Neural cell (in vitro differentiated cells): ENCODE data around the gene SKAP1. TPM values are rescaled to one million over a fixed set of nuclear protein-coding genes. Genes with fewer than 3 reads are reported as not detected.
"Not testable (repeated sequence)": the region's sequence is repeated elsewhere in the genome, so short reads cannot be mapped to it uniquely, and the experiment has no call there.

ENCODE experiments used
- H2AFZ ChIP-seq: fragments of 200-600, 300-800 bp; sonication (generic), shearing (Covaris generic); 2 replicates; pipeline ENCODE4 v1.6.0; 2014; ENCODE audit warnings: low read depth, mild to moderate bottlenecking, antibody characterized with exemption, low read length, moderate library complexity
- H3F3A ChIP-seq: fragments of 200-600 bp; shearing (Covaris generic); 2 replicates; pipeline ENCODE4 v1.6.1; 2016; ENCODE audit warnings: mild to moderate bottlenecking, moderate library complexity, mixed read lengths, antibody characterized with exemption, low read length; ENCODE audit not compliant: insufficient read depth, poor library complexity, severe bottlenecking
- H3K27ac ChIP-seq: fragments of 200-600, 300-800 bp; sonication (generic), shearing (Covaris generic); 2 replicates; pipeline ENCODE4 v1.5.1; 2014; ENCODE audit warnings: mild to moderate bottlenecking, low read length, moderate library complexity
- H3K27me3 ChIP-seq: fragments of 300-800, 200-600 bp; sonication (generic), shearing (Covaris generic); 2 replicates; pipeline ENCODE4 v1.6.0; 2014; ENCODE audit warnings: mild to moderate bottlenecking, low read depth, low read length, moderate library complexity; ENCODE audit not compliant: insufficient read depth
- H3K36me3 ChIP-seq: fragments of 300-800, 200-600 bp; sonication (generic), shearing (Covaris generic); 2 replicates; pipeline ENCODE4 v1.5.1; 2014; ENCODE audit warnings: mild to moderate bottlenecking, antibody characterized with exemption, low read length, moderate library complexity; ENCODE audit not compliant: insufficient read depth
- H3K4me2 ChIP-seq: fragments of 300-800, 200-600 bp; sonication (generic), shearing (Covaris generic); 2 replicates; pipeline ENCODE4 v1.6.0; 2014; ENCODE audit warnings: mild to moderate bottlenecking, low read length
- H3K4me3 ChIP-seq: fragments of 300-800, 200-600 bp; sonication (generic), shearing (Covaris generic); 2 replicates; pipeline ENCODE4 v1.5.1; 2014; ENCODE audit warnings: mild to moderate bottlenecking, low read length, moderate library complexity
- H3K79me2 ChIP-seq: fragments of 200-600 bp; shearing (Covaris generic); replicated peaks from 2 replicates; pipeline ENCODE4 v1.6.0; 2014; ENCODE audit warnings: mild to moderate bottlenecking, low read length, moderate library complexity; ENCODE audit not compliant: insufficient read depth
- H3K9ac ChIP-seq: fragments of 300-800, 200-600 bp; sonication (generic), shearing (Covaris generic); 2 replicates; pipeline ENCODE4 v1.6.1; 2016; ENCODE audit warnings: mild to moderate bottlenecking, low read length, mixed read lengths
- H3K9me2 ChIP-seq: fragments of 200-600 bp; shearing (Covaris generic); 2 replicates; pipeline ENCODE4 v1.6.1; 2016; ENCODE audit warnings: mild to moderate bottlenecking, low read length, mixed read lengths; ENCODE audit not compliant: insufficient read depth
- H3K9me3 ChIP-seq: fragments of 200-600, 300-800 bp; sonication (generic), shearing (Covaris generic); 2 replicates; pipeline ENCODE4 v1.6.1; 2016; ENCODE audit warnings: mild to moderate bottlenecking, mixed run types, low read length, moderate library complexity, mixed read lengths
- H4K20me1 ChIP-seq: fragments of 200-600 bp; shearing (Covaris generic); 2 replicates; pipeline ENCODE4 v1.6.1; 2016; ENCODE audit warnings: mild to moderate bottlenecking, mixed run types; ENCODE audit not compliant: insufficient read depth
- CTCF ChIP-seq: fragments of 450-650 bp; IDR thresholded peaks from 2 replicates; pipeline ENCODE4 v1.5.1; 2014; ENCODE audit warnings: antibody characterized with exemption, mild to moderate bottlenecking, moderate library complexity; ENCODE audit not compliant: poor library complexity, severe bottlenecking
- EP300 ChIP-seq: fragments of 450-650 bp; conservative IDR thresholded peaks from 2 replicates; pipeline ENCODE4 v1.6.1; 2014; ENCODE audit warnings: antibody characterized with exemption, mild to moderate bottlenecking, moderate library complexity; ENCODE audit not compliant: poor library complexity, severe bottlenecking
- EZH2 ChIP-seq: fragments of 200-600, 300-800 bp; shearing (Covaris generic), sonication (generic); IDR thresholded peaks from 2 replicates; pipeline ENCODE4 v1.6.1; 2014; ENCODE audit warnings: antibody characterized with exemption, low read length, borderline replicate concordance, mild to moderate bottlenecking; ENCODE audit not compliant: insufficient read depth, poor library complexity, severe bottlenecking
- MXI1 ChIP-seq: fragments of 450-650 bp; conservative IDR thresholded peaks from 2 replicates; pipeline ENCODE4 v1.6.1; 2014; ENCODE audit warnings: antibody characterized with exemption, mild to moderate bottlenecking; ENCODE audit not compliant: poor library complexity, severe bottlenecking
- POLR2AphosphoS5 ChIP-seq: IDR thresholded peaks from 2 replicates; pipeline ENCODE4 v1.6.1; 2012
- RAD21 ChIP-seq: fragments of 450-650 bp; conservative IDR thresholded peaks from 2 replicates; pipeline ENCODE4 v1.6.1; 2014; ENCODE audit warnings: antibody characterized with exemption, mild to moderate bottlenecking, moderate library complexity
- SMC3 ChIP-seq: fragments of 450-650 bp; conservative IDR thresholded peaks from 2 replicates; pipeline ENCODE4 v1.6.1; 2014; ENCODE audit warnings: antibody characterized with exemption, mild to moderate bottlenecking, moderate library complexity; ENCODE audit not compliant: poor library complexity
- TAF1 ChIP-seq: IDR thresholded peaks from 2 replicates; pipeline ENCODE4 v1.6.1; 2012; ENCODE audit warnings: low read depth
- polyA plus RNA-seq: library from polyadenylated mRNA; depleted of rRNA; stranded (reverse); fragments of >200 nt; gene quantifications from 2 replicates; pipeline ENCODE4 v1.2.3, GENCODE V29; 2014
- TF ChIP-seq, protein P1 (sequence below): IDR thresholded peaks from 2 replicates; pipeline ENCODE4 v1.6.1; 2012; ENCODE audit warnings: borderline replicate concordance

Gene SKAP1
- polyA plus RNA-seq, 1 donor from 2014 or later, result 0.63 TPM

- TF ChIP-seq MXI1, result no peak
- no peak for TF ChIP-seq TAF1
- TF ChIP-seq RAD21, result no peak
- no peak for TF ChIP-seq POLR2AphosphoS5
- TF ChIP-seq SMC3, result no peak
- no peak for TF ChIP-seq CTCF
- TF ChIP-seq, protein P1, sequence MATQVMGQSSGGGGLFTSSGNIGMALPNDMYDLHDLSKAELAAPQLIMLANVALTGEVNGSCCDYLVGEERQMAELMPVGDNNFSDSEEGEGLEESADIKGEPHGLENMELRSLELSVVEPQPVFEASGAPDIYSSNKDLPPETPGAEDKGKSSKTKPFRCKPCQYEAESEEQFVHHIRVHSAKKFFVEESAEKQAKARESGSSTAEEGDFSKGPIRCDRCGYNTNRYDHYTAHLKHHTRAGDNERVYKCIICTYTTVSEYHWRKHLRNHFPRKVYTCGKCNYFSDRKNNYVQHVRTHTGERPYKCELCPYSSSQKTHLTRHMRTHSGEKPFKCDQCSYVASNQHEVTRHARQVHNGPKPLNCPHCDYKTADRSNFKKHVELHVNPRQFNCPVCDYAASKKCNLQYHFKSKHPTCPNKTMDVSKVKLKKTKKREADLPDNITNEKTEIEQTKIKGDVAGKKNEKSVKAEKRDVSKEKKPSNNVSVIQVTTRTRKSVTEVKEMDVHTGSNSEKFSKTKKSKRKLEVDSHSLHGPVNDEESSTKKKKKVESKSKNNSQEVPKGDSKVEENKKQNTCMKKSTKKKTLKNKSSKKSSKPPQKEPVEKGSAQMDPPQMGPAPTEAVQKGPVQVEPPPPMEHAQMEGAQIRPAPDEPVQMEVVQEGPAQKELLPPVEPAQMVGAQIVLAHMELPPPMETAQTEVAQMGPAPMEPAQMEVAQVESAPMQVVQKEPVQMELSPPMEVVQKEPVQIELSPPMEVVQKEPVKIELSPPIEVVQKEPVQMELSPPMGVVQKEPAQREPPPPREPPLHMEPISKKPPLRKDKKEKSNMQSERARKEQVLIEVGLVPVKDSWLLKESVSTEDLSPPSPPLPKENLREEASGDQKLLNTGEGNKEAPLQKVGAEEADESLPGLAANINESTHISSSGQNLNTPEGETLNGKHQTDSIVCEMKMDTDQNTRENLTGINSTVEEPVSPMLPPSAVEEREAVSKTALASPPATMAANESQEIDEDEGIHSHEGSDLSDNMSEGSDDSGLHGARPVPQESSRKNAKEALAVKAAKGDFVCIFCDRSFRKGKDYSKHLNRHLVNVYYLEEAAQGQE, result no peak
- no peak for TF ChIP-seq EZH2
- no peak for TF ChIP-seq EP300
Observed at GRCh38 chr17:48209973-48210372, 220.0 kb downstream of the SKAP1 start.

GRCh38 chr17:48207776-48208544 is 222.1 kb downstream of the SKAP1 start:
- Histone ChIP-seq H3K4me2 (no peak overlapping the region), H4K20me1 (no peaks in the 10 kb centered on the region), H3K4me3 (no peak overlapping the region), H3K27me3 (no peaks in the 10 kb centered on the region), H3K27ac (no peak overlapping the region), H3F3A (no peaks in the 10 kb centered on the region), H3K79me2 (no peaks in the 10 kb centered on the region), H3K9ac (no peak overlapping the region), H3K36me3 (no peaks in the 10 kb centered on the region), H3K9me2 (no peaks in the 10 kb centered on the region), H3K9me3 (no peaks in the 10 kb centered on the region), H2AFZ (no peak overlapping the region)
- no peak for TF ChIP-seq SMC3

More at GRCh38 chr17:48209973-48210372, 220.0 kb downstream of the SKAP1 start:
- no peaks in the 10 kb centered on the region for H3K9me2 ChIP-seq
- no peak overlapping the region for H3K4me2 ChIP-seq
- no peak overlapping the region for H3K27ac ChIP-seq
- H3F3A ChIP-seq, result no peaks in the 10 kb centered on the region
- no peaks in the 10 kb centered on the region for H3K79me2 ChIP-seq
- no peaks in the 10 kb centered on the region for H3K36me3 ChIP-seq
- no peak overlapping the region for H3K4me3 ChIP-seq
- H3K27me3 ChIP-seq, result no peaks in the 10 kb centered on the region
- H4K20me1 ChIP-seq, result no peaks in the 10 kb centered on the region
- no peaks in the 10 kb centered on the region for H3K9me3 ChIP-seq
- H3K9ac ChIP-seq, result no peak overlapping the region
- H2AFZ ChIP-seq, result no peak overlapping the region

DNA sequence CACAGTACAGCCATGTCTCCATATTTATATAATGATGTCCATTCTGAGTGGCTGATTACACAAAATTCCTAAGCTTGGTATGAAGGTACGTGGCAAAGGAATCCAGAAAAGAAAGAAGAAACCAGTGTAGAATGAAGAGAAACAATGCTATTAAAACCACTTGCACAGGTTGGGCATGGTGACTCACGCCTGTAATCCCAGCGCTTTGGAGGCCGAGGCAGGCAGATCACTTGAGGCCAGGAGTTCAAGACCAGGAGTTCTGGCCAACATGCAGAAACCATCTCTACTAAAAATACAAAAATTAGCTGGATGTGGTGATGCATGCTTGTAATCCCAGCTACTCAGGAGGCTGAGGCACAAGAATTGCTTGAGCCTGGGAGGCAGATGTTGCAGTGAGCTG is 223.0 kb downstream of the SKAP1 start:
- H3K4me2 ChIP-seq, H2AFZ ChIP-seq, H3K4me3 ChIP-seq, H3K9me3 ChIP-seq, H3K27me3 ChIP-seq, H3K9ac ChIP-seq, H4K20me1 ChIP-seq, H3F3A ChIP-seq, H3K79me2 ChIP-seq, H3K36me3 ChIP-seq, H3K9me2 ChIP-seq, H3K27ac ChIP-seq: not testable (repeated sequence)
